PC-9 (cell line): ENCODE measurements around the gene MAGEH1.
"Not testable (repeated sequence)": the region's sequence is repeated elsewhere in the genome, so short reads cannot be mapped to it uniquely, and the experiment has no call there.

Source experiments
- EZH2 ChIP-seq: fragments of 200-600 bp; sonication (generic); IDR thresholded peaks from 2 replicates; pipeline ENCODE4 v1.8.0; 2017; ENCODE audit warnings: antibody characterized with exemption, low read depth
- TF ChIP-seq, protein P1 (sequence below): fragments of 200-600 bp; sonication (generic); conservative IDR thresholded peaks from 2 replicates; pipeline ENCODE4 v1.6.1; 2017; ENCODE audit warnings: mixed run types, antibody characterized with exemption, mild to moderate bottlenecking, moderate library complexity

DNA sequence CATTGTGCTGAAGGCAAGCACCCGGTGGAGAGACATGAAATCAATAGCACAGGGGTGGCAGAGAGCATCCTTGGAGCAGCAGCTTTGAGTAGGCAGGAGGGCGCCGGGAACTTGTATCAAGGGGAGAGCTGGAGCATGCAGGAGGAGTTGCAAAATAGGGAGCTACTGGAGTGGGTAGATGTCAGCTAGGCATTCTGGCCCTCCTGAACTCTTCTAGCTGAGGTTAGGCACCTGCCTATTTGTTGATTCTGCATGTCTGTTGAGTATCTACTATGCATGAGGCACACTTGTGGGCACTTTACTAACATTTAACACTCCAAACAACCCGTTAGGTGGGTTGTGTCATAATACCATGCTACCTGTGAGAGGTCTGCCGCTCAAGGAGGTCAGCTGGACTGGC is 7.5 kb downstream of the MAGEH1 start:
- TF ChIP-seq, protein P1, sequence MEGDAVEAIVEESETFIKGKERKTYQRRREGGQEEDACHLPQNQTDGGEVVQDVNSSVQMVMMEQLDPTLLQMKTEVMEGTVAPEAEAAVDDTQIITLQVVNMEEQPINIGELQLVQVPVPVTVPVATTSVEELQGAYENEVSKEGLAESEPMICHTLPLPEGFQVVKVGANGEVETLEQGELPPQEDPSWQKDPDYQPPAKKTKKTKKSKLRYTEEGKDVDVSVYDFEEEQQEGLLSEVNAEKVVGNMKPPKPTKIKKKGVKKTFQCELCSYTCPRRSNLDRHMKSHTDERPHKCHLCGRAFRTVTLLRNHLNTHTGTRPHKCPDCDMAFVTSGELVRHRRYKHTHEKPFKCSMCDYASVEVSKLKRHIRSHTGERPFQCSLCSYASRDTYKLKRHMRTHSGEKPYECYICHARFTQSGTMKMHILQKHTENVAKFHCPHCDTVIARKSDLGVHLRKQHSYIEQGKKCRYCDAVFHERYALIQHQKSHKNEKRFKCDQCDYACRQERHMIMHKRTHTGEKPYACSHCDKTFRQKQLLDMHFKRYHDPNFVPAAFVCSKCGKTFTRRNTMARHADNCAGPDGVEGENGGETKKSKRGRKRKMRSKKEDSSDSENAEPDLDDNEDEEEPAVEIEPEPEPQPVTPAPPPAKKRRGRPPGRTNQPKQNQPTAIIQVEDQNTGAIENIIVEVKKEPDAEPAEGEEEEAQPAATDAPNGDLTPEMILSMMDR = not testable (repeated sequence)
- not testable (repeated sequence) for TF ChIP-seq EZH2
